Measurements from ENCODE around the gene ZNF710. TPM values are rescaled to one million over a fixed set of nuclear protein-coding genes. Genes with fewer than 3 reads are reported as not detected.
"Not testable (repeated sequence)": the region's sequence is repeated elsewhere in the genome, so short reads cannot be mapped to it uniquely, and the experiment has no call there.

Gene ZNF710
- total RNA-seq, 1 donor from 2014 or later = 7.8 TPM

GRCh38 chr15:90101969-90102890, 101.1 kb downstream of the ZNF710 start, which contains the start of gene IDH2:
IDH2 (minus strand) TSS chr15:90102468; CDS start chr15:90102390, 78 bp downstream.
- DNase-seq (ENCODE audit: low read depth) = peak; percentile 42

GRCh38 chr15:90103701-90104329, 102.7 kb downstream of the ZNF710 start:
- no peak for DNase-seq (ENCODE audit: low read depth)

- DNase-seq (ENCODE audit: low read depth) = no peak
These were observed 103.4 kb downstream of the ZNF710 start for GRCh38 chr15:90104551-90104950.

DNA sequence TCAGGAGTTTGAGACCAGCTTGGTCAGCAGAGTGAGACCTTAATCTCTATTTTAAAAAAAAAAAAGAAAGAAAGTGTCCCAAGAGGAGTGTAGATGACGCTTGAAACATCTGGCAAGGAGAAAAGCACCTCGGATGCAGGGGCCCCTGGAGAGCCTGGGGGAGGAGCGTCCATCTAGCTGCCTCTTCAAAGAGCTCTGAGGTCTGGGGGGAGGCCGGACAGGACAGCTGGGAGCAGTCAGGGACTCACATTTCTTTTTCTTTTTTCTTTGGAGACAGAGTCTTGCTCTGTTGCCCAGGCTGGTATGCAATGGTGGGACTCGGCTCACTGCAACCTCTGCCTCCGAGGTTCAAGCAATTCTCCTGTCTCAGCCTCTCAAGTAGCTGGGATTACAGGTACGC, 104.4 kb downstream of the ZNF710 start:
- no peak for DNase-seq (ENCODE audit: low read depth)

- DNase-seq (ENCODE audit: low read depth) = peak; percentile 71
These were observed 105.5 kb downstream of the ZNF710 start for GRCh38 chr15:90106522-90107117.

GRCh38 chr15:90108038-90108437, 106.9 kb downstream of the ZNF710 start:
- not testable (repeated sequence) for DNase-seq (ENCODE audit: low read depth)

DNA sequence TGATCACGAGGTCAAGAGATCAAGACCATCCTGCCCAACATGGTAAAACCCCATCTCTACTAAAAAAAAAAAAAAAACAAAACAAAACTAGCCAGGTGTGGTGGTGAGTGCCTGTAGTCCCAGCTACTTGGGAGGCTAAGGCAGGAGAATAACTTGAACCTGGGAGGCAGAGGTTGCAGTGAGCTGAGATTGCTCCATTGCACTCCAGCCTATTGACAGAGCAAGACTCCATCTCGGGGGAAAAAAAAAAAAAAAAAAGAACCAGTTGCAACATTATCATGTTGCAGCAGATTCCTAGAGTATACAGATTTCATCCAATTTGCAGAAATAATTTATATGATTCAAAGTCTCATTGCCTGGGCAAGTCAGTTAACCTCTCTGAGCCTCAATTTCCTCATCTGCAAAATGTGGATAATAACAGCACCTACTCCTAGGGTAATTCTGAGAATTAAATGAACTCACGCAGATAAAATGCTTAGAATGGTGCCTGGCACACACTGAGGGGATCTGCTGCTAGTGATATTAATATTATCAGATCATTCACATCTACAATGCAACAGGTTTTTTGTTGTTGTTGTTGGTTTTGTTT, 108.1 kb downstream of the ZNF710 start:
- DNase-seq (ENCODE audit: low read depth) = not testable (repeated sequence)

GRCh38 chr15:90113166-90113565, 112.0 kb downstream of the ZNF710 start:
- no peak for DNase-seq (ENCODE audit: low read depth)

GRCh38 chr15:90114451-90114901, 113.4 kb downstream of the ZNF710 start:
- DNase-seq (ENCODE audit: low read depth) = no peak

- DNase-seq (ENCODE audit: low read depth) = no peak
These were observed 114.7 kb downstream of the ZNF710 start for GRCh38 chr15:90115783-90116182.

- DNase-seq (ENCODE audit: low read depth) = no peak
These were observed 118.2 kb downstream of the ZNF710 start for GRCh38 chr15:90119367-90119766.

DNA sequence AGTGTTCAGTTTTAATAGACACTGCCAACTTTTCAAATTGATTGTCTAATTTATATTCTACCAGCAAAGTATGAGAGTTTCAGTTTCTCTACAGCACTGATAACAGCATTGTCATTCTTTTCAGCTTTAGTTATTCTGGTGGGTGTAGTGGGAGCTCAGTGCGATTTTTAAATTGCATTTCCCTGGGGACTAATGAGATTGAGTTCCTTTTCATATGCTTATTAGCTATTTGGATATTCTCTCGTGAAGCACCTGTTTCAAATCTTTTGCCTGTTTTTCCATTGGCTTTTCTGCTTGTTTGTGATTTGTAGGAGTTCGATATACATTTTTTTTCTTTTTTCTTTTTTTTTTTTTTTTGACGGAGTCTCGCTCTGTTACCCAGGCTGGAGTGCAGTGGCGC, 120.0 kb downstream of the ZNF710 start:
- DNase-seq (ENCODE audit: low read depth) = no peak

DNA sequence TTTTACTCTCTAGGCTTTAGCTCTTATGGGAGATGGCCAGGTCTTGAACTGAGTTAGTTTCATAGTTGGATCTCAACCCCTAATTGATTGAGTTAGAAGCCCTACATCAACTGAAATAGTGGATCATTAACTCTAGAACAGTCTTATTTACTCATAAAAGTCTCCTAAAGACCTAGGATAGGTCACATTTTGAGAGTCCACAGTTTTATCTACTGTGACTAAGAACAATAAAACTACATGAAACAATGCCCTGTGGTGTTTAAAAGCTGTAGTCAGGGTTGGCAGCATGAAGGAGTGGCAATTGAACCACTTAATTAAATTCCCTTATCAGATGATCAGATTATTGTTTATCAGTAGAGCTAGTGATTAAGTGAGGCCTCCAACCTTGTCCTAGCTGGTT, 123.4 kb downstream of the ZNF710 start:
- peak; percentile 75 for DNase-seq (ENCODE audit: low read depth)

DNA sequence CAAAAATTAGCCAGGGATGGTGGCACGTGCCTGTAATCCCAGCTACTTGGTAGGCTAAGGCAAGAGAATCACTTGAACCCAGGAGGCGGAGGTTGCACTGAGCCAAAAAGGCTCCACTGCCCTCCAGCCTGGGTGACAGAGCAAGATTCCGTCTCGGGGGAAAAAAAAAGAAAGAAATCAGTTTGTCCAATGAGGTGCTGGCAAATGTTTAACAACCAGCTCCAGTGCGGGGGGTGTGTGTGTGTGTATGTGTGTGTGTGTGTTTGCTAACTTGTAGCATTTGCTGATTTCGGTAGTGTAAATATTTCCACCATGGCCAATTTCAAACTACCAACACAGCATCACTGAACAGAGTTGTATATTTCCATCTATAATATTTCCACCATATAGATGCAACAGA, 124.9 kb downstream of the ZNF710 start:
- peak; percentile 30 for DNase-seq (ENCODE audit: low read depth)

DNA sequence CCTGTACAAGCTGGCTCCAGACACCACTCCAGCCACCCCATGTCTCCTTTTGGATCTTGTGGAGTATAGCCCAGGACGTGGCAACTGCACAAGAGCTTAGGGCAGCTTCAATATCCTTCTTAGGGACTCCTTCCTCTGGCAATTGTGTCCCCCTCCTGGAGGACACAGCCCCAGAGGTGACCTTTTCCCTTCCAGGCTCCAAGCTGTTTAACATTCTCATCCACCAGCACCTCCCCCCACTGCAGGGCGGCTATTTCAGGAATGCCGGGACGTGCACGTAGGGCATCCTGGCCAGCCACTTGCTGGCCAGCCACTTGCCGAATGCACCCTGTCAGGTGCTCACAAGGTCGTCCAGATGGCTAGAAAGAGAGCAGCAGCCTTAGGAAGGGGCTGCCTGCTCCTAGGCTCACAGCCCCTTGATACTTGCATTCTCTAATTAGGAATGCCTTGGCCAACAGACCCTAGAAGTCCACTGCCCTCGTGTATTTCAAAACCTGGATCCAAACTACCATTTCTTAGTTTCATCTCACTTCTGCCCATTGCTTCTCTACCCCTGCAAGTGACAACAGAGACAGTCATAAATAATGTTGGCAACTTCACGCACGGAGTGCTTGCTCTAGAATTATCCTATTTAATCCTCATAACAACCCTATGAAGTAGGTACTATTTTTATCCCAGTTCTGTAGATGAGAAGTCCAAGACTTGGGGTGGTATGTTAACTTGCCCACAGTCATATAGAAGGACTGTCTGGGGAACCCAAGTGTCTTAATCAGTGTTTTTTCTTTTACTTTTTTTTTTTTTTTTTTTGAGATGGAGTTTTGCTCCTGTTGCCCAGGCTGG, 125.7 kb downstream of the ZNF710 start:
- DNase-seq (ENCODE audit: low read depth) = peak; percentile 41

- no peak for DNase-seq (ENCODE audit: low read depth)
These were observed 129.2 kb downstream of the ZNF710 start for GRCh38 chr15:90130291-90130690.

Other genes with a start within 250 kb of the ZNF710 start
- gene MESP2, start 225.0 kb upstream of the ZNF710 start, total RNA-seq = not detected in 2 replicates
- 34.7 and 80.6 TPM in 2 replicates for gene ANPEP, start 186.5 kb upstream of the ZNF710 start, total RNA-seq
- 64.9 and 74.4 TPM in 2 replicates for gene AP3S2, start 107.3 kb upstream of the ZNF710 start, total RNA-seq
- gene ARPIN, start 88.4 kb upstream of the ZNF710 start, total RNA-seq = 4.7 and 7.5 TPM in 2 replicates
- gene IDH2, start 101.1 kb downstream of the ZNF710 start, total RNA-seq = 160 and 174 TPM in 2 replicates
- 26.6 and 154 TPM in 2 replicates for gene SEMA4B, start 200.0 kb downstream of the ZNF710 start, total RNA-seq
- 44.6 and 45.6 TPM in 2 replicates for gene CIB1, start 232.6 kb downstream of the ZNF710 start, total RNA-seq
- 19.0 and 20.8 TPM in 2 replicates for gene GDPGP1, start 232.9 kb downstream of the ZNF710 start, total RNA-seq
- 0.10 TPM in 1 of 2 replicates, not detected in the other for gene TTLL13, start 248.2 kb downstream of the ZNF710 start, total RNA-seq

Measured in renal cortical epithelial cell (primary cell).